A549 (cell line): Measurements from ENCODE around the gene AGTPBP1. TPM values are rescaled to one million over a fixed set of nuclear protein-coding genes. Genes with fewer than 3 reads are reported as not detected.

Experiments
- ATAC-seq, 2 experiments: fragments of 200-7000 bp in 1 of 2; fragments of >200 bp in 1 of 2; cut with Nextera tagmentation in 1 of 2; cut with Tn5 transposase in 1 of 2; 3 replicates each; pipeline versions ENCODE4 v1.8.0 to v1.9.1; 2018 to 2020; ENCODE audit warnings: mild to moderate bottlenecking in 1 of 2, moderate library complexity in 1 of 2
- CTCF ChIA-PET: fragments of 300-600 bp; sonication (Branson Sonifier 250); formaldehyde crosslinking; extraction: SDS; loops from one replicate; lab custom pipeline; 2021; ENCODE audit warnings: antibody characterized with exemption, inconsistent platforms; lab: Yijun Ruan, JAX
- POLR2A ChIA-PET: fragments of 350-600 bp; formaldehyde crosslinking; extraction: SDS; loops from one replicate; lab custom pipeline; 2021; ENCODE audit warnings: antibody characterized with exemption, inconsistent platforms; lab: Yijun Ruan, JAX
- DNase-seq, 2 experiments: peaks; one replicate each; pipeline versions ENCODE4 v3.0.0 to v3.0.0-alpha.2; 2011 to 2016; ENCODE audit warnings: low read depth in 1 of 2, low spot score in 1 of 2
- FAIRE-seq: peaks from 2 replicates; lab custom pipeline; 2011; peaks lifted over from hg19 to GRCh38; lab: Jason Lieb, UNC
- H3K27ac ChIP-seq, 2 experiments: fragments of >200 bp; sonication (Bioruptor Twin); formaldehyde crosslinking; 3 replicates each; pipeline ENCODE4 v1.5.1; 2016 to 2017
- H3K4me1 ChIP-seq: fragments of >200 bp; sonication (Bioruptor Twin); formaldehyde crosslinking; 3 replicates; pipeline ENCODE4 v1.6.1; 2016
- H3K4me2 ChIP-seq: fragments of >200 bp; sonication (Bioruptor Twin); formaldehyde crosslinking; 3 replicates; pipeline ENCODE4 v1.6.1; 2016
- H3K4me3 ChIP-seq: fragments of >200 bp; sonication (Bioruptor Twin); formaldehyde crosslinking; 3 replicates; pipeline ENCODE4 v1.5.1; 2016
- H3K9me3 ChIP-seq: fragments of >200 bp; sonication (Bioruptor Twin); formaldehyde crosslinking; 3 replicates; pipeline ENCODE4 v1.6.1; 2016
- BHLHE40 ChIP-seq: IDR thresholded peaks from 2 replicates; pipeline ENCODE4 v1.6.1; 2012; ENCODE audit warnings: low read depth, low read length, inconsistent platforms
- CEBPB ChIP-seq, 2 experiments: fragments of >200 bp in 1 of 2; sonication (Bioruptor Twin) in 1 of 2; formaldehyde crosslinking in 1 of 2; IDR thresholded peaks; 2 replicates each; pipeline ENCODE4 v1.6.1; 2012 to 2016
- CHD4 ChIP-seq: fragments of 200-600 bp; sonication (generic); IDR thresholded peaks from 2 replicates; pipeline ENCODE4 v1.6.1; 2016; ENCODE audit warnings: antibody characterized with exemption, mild to moderate bottlenecking, borderline replicate concordance
- CTCF ChIP-seq: fragments of >200 bp; sonication (Bioruptor Twin); formaldehyde crosslinking; IDR thresholded peaks from 3 replicates; pipeline ENCODE4 v1.5.1; 2016
- E2F6 ChIP-seq: IDR thresholded peaks from 2 replicates; pipeline ENCODE4 v1.6.1; 2012; ENCODE audit warnings: low read depth, borderline replicate concordance
- EP300 ChIP-seq, 2 experiments: fragments of >200 bp; sonication (Bioruptor Twin); formaldehyde crosslinking; IDR thresholded peaks; 2 replicates in 1 of 2; 3 replicates in 1 of 2; pipeline ENCODE4 v1.6.1; 2016 to 2017
- FOSB ChIP-seq: fragments of 250-450 bp; sonication (Bioruptor Pico); IDR thresholded peaks from 2 replicates; pipeline ENCODE4 v1.5.0; 2020; ENCODE audit warnings: mild to moderate bottlenecking, moderate library complexity
- GATA3 ChIP-seq: IDR thresholded peaks from 2 replicates; pipeline ENCODE4 v1.6.1; 2012; ENCODE audit warnings: borderline replicate concordance
- HES2 ChIP-seq: fragments of >200 bp; sonication (Bioruptor Twin); formaldehyde crosslinking; IDR thresholded peaks from 2 replicates; pipeline ENCODE4 v1.6.1; 2016
- HMGXB4 ChIP-seq: fragments of 250-450 bp; sonication (Bioruptor Pico); IDR thresholded peaks from 2 replicates; pipeline ENCODE4 v1.5.0; 2021; ENCODE audit warnings: mild to moderate bottlenecking, moderate library complexity, borderline replicate concordance
- HOXA7 ChIP-seq: fragments of 250-450 bp; sonication (Bioruptor Pico); IDR thresholded peaks from 2 replicates; pipeline ENCODE4 v1.5.0; 2020; ENCODE audit warnings: mild to moderate bottlenecking, moderate library complexity
- HOXB13 ChIP-seq: fragments of 250-450 bp; sonication (Bioruptor Pico); IDR thresholded peaks from 2 replicates; pipeline ENCODE4 v1.5.0; 2020; ENCODE audit warnings: low read depth, mild to moderate bottlenecking, moderate library complexity
- KDM1A ChIP-seq: fragments of 200-600 bp; sonication (generic); IDR thresholded peaks from 2 replicates; pipeline ENCODE4 v1.6.1; 2016; ENCODE audit warnings: low read depth, mild to moderate bottlenecking
- MAX ChIP-seq: IDR thresholded peaks from 2 replicates; pipeline ENCODE4 v1.6.1; 2012
- NPAS2 ChIP-seq: fragments of 250-450 bp; sonication (Bioruptor Pico); IDR thresholded peaks from 2 replicates; pipeline ENCODE4 v1.8.0; 2022; ENCODE audit warnings: mild to moderate bottlenecking, moderate library complexity, borderline replicate concordance
- POLR2A ChIP-seq: IDR thresholded peaks from 2 replicates; pipeline ENCODE4 v1.6.1; 2012; ENCODE audit warnings: mild to moderate bottlenecking, low read length
- RAD21 ChIP-seq, 2 experiments: fragments of >200 bp in 1 of 2; sonication (Bioruptor Twin) in 1 of 2; formaldehyde crosslinking in 1 of 2; IDR thresholded peaks in 1 of 2; conservative IDR thresholded peaks in 1 of 2; 2 replicates in 1 of 2; 3 replicates in 1 of 2; pipeline ENCODE4 v1.6.1; 2012 to 2018; ENCODE audit warnings: inconsistent platforms in 1 of 2
- REST ChIP-seq: fragments of 200-600 bp; sonication (generic); IDR thresholded peaks from 2 replicates; pipeline ENCODE4 v1.6.1; 2016; ENCODE audit warnings: antibody characterized with exemption, mild to moderate bottlenecking, moderate library complexity
- TP53 ChIP-seq: fragments of 250-450 bp; sonication (Bioruptor Pico); IDR thresholded peaks from 2 replicates; pipeline ENCODE4 v1.5.0; 2021; ENCODE audit warnings: mild to moderate bottlenecking, moderate library complexity
- ZFP36 ChIP-seq: fragments of 450-650 bp; IDR thresholded peaks from 2 replicates; pipeline ENCODE4 v1.6.1; 2014; ENCODE audit warnings: borderline replicate concordance; ENCODE audit not compliant: partially characterized antibody
- WGBS: methylation state at CpG from one replicate; pipeline ENCODE4 v1.1.6; 2017; ENCODE audit errors: missing lambda C conversion rate; 5-methylcytosine and 5-hydroxymethylcytosine counted together
- polyA plus RNA-seq, 4 experiments: library from polyadenylated mRNA; depleted of rRNA in 3 of 4; stranded (reverse); fragments of >200 nt; fragmentation: RNase III in 1 of 4; extraction: RNeasy Plus Mini Kit Qiagen cat#74134 plus additional on column Dnase treatment in 1 of 4; gene quantifications; 2 replicates in 3 of 4; 3 replicates in 1 of 4; pipeline ENCODE4 v1.2.3, GENCODE V29; 2011 to 2017

The AGTPBP1 gene
- polyA plus RNA-seq, 2 of the 4 experiments (the other 2 are of a cell fraction) = 8.9 to 18.8 TPM

- TF ChIP-seq FOSB (CRISPR knock-in tag) (no peak), ZFP36 (no peak)
Observed at GRCh38 chr9:85502815-85503655, 238.7 kb downstream of the AGTPBP1 start (continued).

GRCh38 chr9:85501882-85502281 lies 239.9 kb downstream of the AGTPBP1 start:
- TF ChIP-seq HOXA7 (no peak), POLR2A (no peak), E2F6 (no peak), KDM1A (no peak), TP53 (no peak), CTCF (no peak), GATA3 (no peak), EP300 (IDR thresholded peaks at IDR 0.05) (no peak), NPAS2 (no peak), RAD21 (conservative IDR thresholded peaks at IDR 0.05 in 1 of 2, IDR thresholded peaks at IDR 0.05 in 1 of 2) (no peak), CEBPB (IDR thresholded peaks at IDR 0.05) (no peak), BHLHE40 (no peak), HMGXB4 (CRISPR knock-in tag) (no peak), HOXB13 (CRISPR knock-in tag) (no peak), FOSB (CRISPR knock-in tag) (no peak), CHD4 (no peak), MAX (no peak), HES2 (no peak), REST (no peak)
- no peaks in the 10 kb centered on the region for H3K4me1 ChIP-seq
- ChIA-PET CTCF (interaction anchor here (1.3 to 1.4 kb wide), 2 partner anchors 9 to 109 kb away, joined by 3 read pairs; no protein-coding TSS in a partner anchor), POLR2A (no interaction called here)
- H3K4me3 ChIP-seq = no peak overlapping the region
- FAIRE-seq = no peak
- no peak overlapping the region for H3K4me2 ChIP-seq
- H3K9me3 ChIP-seq = 0 out of 3 replicates have a peak, but pooled peaks cover 6% of the 10 kb centered on the region
- ATAC-seq = no peak
- no peak for DNase-seq
- 96% methylated on average over 1 of the region's 1 CpG for WGBS
- no peak overlapping the region for H3K27ac ChIP-seq
